ENCODE data around the gene ATP2B3.

GRCh38 chrX:153599192-153600031 lies 82.0 kb downstream of the ATP2B3 start:
- TF ChIP-seq POLR2AphosphoS5 (IDR thresholded peaks at IDR 0.05) (peak; percentile 56), CTCF (IDR thresholded peaks at IDR 0.05; ENCODE audit: poor library complexity, severe bottlenecking) (peak; percentile 13), EZH2 (IDR thresholded peaks at IDR 0.05; ENCODE audit: borderline replicate concordance, insufficient read depth, low read length, poor library complexity, severe bottlenecking) (no peak), SMC3 (conservative IDR thresholded peaks at IDR 0.05; ENCODE audit: poor library complexity) (no peak)

Measured in neural cell (in vitro differentiated cells).